Stimulated activated naive CD8-positive, alpha-beta T cell treated with anti-CD3 and anti-CD28 coated beads, Interleukin-15, Interleukin-2, amounts not matched to agents 100 U/mL and 50 U/mL, for 24 hours (primary cell): ENCODE measurements around the gene JPH3.
A peak's percentile ranks its signal among the peaks of the same experiment; 100 is the strongest.

Experiments
- ATAC-seq: fragments of 150-1000 bp; cut with Tn5 transposase; one replicate; pipeline ENCODE4 v1.10.0; 2021
- DNase-seq: peaks from one replicate; pipeline ENCODE4 v3.0.0; 2021

The JPH3 gene

DNA sequence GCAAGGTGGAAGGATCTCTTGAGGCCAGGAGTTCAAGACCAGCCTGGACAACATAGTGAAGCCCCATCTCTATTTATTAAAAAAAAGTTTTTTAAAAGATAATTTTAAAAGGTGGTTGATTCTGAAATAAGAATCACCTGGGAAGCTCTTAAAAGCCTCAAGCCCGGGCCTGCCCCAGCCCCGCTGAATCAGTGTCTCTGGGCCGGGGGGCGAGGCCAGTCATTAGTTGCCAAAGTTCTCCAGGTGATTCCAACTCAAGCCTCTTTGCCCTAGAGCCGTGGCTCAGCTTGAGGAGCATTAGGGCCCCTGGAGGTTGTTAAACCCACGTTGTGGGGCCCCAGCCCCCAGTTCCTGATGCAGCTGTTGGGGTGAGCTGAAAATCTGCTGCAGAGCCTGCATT, 24.6 kb downstream of the JPH3 start:
- DNase-seq = no peak
- no peak for ATAC-seq

DNA sequence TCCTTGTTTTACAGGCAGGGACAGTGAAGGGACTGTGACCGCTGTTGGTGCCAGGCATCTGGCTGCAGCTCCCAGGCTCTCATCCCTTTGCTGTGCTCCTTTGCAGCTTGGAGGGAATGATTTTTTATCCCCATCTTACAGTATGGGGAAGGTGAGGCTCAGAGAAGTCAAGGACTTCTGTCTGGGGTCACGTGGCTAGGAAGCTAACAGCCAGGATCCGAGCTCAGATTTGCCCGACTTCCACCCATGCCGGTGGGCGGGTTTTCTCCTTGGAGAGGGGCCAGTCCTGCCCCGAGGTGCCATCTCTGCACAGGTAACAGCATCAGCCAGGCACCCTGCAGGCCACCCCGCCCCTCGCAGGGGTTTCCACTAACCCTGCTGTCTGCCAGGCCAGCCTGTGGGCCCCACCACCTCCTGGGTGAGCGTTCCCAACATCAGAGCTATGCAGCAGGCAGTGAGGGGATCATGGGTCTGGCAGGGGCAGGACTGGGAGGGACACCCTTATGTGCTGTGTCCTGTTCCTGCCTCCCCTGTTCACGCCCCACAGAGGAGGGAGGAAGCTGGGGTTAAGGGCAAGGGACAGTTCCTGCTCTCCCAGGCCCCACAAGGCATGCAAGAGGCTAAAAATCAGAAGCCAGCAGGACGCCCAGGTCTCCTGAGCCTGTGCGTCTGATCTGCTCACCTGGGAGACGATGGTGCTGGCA, 25.4 kb downstream of the JPH3 start:
- no peak for ATAC-seq
- no peak for DNase-seq

DNA sequence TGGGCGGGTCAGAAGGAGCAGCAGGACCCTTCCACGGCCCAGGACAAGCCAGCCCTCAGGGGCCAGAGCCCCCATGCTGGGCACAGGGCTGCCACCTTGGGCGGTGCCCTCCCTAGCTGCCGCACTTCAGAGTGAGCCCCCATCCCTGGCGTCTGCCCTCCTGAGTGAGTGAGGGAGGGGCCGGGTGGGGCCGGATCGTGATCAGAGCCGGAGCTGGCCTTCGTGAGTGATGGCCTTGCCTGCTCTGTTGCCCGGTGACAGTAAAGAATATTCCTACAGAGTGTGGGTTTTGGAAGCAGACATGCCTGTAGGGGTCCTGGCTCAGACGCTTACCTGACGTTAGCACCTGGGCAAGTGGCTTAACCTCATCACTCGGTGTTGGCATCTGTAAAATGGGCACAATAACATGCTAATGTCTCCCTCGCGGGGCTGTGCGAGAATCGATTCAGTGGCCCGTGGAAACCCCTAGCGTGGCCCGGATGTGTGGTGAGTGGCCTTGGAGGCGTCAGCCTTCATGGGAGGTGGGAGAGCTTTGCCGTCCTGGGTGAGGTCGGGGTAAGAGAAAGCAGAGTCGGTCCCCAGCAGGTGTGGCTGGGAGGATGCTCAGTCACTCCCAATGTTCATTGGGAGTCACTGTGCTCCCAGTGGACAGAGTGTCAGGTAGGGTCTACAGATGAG, 26.1 kb downstream of the JPH3 start:
- ATAC-seq = no peak
- DNase-seq = no peak

DNA sequence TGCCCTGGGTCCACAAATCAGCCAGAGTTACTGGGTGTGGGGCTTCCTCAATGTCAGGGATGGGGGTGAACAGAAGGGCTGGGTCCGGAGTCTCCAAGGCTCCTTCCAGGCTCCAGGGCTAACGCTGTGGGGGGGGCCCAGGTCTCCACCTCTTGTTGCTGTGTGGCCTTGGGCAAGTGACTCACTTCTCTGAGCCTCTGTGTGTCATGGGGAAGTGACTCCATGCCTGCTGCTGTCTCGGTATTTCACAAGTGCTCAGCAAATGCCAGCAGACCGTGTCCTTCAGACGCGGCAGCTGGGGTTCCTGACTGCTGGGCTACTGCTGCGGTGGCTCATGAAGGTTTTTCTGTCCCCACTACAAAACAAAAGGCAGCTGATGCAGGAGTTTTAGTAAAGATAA, 26.6 kb downstream of the JPH3 start:
- DNase-seq (no peak), ATAC-seq (no peak)

DNA sequence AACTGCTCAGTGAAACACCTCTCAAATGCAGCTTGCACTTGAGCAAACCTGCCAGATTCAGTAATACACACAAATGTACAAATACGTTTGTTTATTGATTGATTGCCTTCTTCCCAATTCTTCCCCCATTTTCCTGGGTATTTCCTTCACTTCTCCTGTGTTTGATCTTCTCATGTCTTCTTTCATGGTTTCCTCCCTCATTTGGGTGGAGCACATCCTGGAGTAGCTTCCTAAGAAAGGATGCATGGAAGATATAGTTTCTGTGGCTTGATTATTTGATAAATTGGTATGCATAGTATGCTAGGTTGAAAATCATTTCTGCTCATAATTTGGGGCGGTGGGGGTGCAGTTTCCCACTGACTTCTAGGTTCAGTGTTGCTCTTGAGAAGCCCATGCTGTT, 28.8 kb downstream of the JPH3 start:
- DNase-seq (no peak), ATAC-seq (no peak)

DNA sequence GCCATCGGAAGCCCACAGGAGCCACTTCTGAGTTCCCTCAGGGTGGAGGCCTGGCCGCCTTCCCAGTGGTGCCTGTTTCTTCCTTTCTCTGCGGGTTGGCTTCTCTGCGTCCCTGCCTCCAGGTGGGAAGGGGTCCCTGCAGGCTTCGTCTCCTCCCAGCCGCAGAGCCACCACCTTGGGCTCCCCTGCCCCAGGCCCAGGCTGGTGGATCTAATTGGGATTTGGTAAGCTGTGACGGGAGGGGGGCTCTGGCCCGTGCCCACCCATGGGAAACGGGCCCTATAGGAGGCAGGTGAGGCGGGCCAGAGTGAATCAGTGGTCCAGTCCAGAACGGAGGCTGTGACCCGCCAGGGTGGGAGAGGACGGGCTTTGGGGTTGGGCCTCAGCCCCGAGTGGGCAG, 32.1 kb downstream of the JPH3 start:
- ATAC-seq = no peak
- no peak for DNase-seq

DNA sequence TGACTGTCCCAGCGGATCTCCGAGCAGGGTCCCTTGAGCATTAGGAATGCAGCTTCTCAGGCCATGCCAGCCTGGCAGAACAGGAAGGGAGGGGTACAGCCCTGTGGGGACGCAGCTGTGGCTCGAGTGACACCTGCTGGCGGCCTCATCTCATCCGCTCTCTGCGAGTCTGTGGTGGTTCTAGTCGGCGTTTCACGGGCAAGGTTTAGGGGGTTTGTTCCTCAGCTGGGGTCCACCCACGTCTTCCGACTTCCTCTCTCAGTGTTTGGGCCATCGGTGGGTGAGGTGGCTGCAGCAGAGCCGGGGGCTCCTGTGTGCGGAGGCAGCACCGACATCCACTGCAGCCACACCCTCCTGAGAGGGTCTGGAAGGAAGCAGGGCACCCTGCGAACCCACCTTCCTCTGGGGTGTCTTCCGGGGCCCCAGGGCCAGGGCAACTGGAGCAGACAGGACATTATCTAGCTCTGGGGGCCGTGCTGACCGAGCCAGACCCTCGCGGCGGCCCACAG, 33.3 kb downstream of the JPH3 start:
- ATAC-seq (peak; percentile 82), DNase-seq (peak; percentile 79)

DNA sequence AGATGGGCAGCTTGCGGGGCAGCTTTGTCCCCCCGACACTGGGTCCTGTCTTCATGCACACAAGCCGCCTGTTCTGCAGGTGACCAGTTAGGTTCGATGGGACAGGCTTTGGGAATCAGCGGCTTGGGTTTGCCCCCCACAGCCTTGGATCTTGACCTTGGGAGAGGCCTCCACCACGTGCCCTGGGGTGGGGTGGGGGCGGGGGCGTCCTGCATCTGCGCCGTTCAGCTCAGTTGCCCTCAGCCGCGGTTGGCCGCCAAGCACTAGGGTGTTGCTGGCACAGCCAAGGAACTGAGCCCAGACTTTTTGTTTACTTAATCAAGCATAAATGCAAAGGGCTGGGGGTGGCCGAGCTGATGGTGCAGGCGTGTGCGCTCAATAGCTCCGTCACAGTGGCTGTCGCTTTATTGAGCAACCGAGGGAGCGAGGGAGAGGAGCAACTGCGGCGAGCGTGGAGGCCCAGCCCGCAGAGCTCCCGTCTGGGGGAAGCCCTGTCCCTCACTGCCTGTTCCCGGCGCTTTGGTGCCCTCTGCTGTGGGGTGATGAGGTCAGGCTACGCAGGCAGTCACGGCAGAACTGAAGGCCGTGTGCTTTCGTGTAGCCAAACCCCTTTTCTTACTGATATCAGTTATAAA, 33.9 kb downstream of the JPH3 start:
- peak; percentile 85 for ATAC-seq
- peak; percentile 89 for DNase-seq

DNA sequence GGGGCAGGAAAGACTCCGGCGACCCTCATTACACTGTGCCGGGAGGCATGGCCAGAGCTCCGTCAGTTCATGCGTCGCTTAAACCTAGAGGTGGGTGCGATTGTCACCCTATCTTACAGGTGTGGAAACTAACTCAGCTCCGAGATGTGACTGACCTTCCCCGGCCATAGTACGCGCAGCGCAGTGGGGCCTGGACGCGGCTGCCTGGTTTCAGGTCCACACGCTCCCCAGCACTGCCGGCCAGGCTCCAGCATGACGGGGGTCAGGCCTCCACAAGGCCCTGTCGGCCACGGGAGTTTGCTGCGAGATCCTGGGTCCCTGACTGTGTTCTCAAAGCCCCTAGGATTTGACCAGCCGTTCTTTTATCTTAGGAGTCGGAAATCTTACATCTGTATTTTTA, 34.4 kb downstream of the JPH3 start:
- DNase-seq (no peak), ATAC-seq (no peak)

DNA sequence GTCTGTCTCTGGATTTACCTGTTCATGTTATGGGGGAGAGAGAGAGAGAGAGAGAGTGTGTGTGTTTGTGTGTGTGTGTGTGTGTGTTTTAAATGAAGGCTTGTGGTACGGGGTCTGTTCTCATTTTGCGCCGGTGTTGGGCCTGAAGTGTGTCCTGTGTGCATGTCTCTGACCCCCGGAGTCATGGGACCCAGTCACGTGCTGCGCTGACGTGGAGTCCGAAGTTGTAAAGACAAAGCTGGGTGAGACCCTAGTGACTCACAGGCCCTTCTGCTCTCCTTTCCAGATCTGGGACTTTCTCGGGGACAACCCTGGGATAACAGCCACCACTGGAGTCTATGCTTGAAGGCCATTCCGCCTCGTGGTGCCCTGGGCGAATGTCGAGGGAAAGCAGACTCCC, 35.0 kb downstream of the JPH3 start:
- ATAC-seq (no peak), DNase-seq (no peak)

DNA sequence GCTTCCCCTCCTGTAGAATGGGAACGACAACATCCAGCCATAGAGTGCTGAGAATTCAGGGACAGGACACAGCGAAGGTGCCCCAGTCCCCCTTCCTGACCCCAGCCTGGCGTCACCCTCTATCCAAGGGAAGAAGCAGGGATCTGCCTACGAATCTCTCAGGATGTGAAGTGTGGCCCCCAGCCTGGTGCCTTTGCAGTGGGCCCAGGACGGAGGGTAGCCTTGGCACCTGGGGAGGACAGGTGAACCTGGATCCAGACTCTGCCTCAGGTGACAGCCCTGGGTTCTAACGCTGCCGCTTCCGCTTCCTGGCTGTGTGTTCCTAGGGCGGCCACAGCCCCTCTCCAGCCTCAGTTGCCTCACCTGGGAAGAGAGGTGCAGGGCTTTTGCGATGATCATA, 36.4 kb downstream of the JPH3 start:
- ATAC-seq (no peak), DNase-seq (no peak)

DNA sequence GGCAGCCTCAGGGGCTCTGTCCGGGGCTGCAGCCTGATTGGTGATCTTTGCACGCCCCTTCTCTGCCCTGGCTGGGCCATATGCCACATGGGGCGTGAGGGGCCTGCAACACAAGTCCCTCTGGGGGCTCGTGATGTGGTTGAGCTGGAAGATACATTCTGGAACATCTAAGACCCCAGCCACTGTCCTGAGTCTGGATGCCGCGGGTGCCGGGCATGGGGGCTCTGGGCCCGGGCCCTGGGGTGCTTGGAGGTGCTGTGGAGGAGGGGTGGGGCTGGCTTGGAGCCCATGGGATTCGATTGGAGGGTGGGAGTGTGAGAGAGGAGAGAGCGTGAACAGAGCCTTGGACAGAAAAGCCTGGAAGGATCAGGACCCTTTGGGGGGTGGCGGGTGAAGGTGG, 39.4 kb downstream of the JPH3 start:
- DNase-seq (no peak), ATAC-seq (no peak)

DNA sequence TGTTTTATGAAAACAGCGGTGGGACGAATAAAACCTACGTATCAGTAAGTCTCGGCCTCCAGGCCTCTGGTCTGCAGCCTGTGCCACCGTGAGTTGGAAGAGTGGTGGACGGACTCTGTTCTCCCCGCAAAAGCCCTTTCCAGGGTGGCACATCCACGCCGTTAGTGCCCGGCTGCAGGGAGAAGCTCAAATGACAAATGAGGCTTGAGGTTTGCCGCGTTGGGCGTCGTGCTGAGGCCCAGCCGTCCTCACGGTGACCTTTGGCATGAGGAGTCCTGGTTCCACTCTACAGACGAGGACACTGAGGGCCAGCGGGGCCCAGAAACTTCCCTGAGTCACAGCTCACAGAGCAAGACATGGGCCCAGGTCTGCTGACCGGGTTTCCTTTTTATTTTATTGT, 40.2 kb downstream of the JPH3 start:
- ATAC-seq (no peak), DNase-seq (no peak)

DNA sequence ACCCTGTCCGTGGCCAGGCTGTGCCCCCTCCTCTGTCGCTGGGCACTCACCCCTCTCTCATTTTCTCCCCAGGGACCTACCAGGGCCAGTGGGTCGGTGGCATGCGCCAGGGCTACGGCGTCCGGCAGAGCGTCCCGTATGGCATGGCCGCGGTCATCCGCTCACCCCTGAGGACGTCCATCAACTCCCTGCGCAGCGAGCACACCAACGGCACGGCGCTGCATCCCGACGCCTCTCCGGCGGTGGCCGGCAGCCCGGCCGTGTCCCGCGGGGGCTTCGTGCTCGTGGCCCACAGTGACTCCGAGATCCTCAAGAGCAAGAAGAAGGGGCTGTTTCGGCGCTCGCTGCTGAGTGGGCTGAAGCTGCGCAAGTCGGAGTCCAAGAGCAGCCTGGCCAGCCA, 41.9 kb downstream of the JPH3 start:
- DNase-seq (no peak), ATAC-seq (no peak)

DNA sequence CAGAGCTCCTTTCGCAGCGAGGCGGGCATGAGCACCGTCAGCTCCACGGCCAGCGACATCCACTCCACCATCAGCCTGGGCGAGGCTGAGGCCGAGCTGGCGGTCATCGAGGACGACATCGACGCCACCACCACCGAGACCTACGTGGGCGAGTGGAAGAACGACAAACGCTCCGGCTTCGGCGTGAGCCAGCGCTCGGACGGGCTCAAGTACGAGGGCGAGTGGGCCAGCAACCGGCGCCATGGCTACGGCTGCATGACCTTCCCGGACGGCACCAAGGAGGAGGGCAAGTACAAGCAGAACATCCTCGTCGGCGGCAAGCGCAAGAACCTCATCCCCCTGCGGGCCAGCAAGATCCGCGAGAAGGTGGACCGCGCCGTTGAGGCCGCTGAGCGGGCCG, 42.3 kb downstream of the JPH3 start:
- ATAC-seq = no peak

DNA sequence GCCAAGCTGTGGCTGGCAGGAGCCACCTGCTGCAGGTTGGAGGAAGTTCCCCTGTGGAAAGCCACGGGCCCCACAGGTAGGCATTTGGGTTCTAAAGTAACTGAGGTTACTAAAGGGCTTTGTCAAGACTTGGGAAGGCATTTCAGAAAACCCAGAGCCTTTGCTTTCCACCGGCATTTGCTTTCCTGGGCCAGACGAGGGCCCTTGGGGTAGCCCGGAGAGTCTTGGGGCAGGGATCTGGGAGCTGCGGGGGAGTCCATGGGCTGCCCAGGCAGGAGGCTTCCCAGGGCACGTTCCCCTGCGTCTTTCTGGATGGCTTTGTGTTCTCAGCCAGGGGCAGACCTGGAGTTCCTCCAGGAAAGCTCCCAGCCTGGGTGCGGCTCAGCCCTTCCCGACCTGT, 43.5 kb downstream of the JPH3 start:
- DNase-seq (no peak), ATAC-seq (no peak)

More for the DNA sequence above, 42.3 kb downstream of the JPH3 start:
- no peak for DNase-seq

DNA sequence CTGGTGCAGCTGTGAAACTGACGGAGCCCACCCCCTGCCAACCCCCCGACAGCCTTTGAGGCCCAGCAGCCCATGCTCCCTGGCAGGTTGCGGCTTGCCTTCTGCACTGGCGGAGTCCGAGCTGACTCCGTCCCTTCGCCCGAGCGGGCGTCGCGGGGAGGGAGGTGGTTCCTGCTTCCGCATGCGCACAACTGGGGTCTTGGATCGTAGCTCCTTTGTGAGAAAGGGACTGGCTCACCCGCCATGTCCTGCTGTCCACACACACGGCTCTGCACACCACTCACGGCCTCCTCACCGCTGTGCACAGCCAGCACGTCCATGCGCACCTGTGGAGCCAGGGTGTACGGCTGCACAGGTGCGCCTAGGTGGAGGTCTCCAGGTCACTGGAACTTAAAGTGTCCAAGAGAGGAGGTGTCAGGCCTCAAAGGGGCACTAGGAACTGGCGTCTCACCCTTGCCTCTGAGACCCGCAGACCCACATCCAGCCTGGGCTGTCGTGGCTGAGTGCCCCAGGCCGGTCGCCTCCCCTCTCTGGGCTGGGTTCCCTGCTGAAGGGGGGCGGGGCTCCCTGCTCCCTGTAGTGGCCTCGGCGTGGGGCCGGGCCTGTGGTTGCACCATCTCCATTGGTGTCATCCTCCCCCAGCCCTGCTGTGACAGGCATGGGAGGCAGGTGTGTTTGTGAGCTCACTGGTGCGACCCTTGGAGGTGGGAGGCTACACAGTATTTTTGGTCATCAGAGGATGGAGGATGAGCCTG, 45.3 kb downstream of the JPH3 start:
- DNase-seq = no peak
- no peak for ATAC-seq

DNA sequence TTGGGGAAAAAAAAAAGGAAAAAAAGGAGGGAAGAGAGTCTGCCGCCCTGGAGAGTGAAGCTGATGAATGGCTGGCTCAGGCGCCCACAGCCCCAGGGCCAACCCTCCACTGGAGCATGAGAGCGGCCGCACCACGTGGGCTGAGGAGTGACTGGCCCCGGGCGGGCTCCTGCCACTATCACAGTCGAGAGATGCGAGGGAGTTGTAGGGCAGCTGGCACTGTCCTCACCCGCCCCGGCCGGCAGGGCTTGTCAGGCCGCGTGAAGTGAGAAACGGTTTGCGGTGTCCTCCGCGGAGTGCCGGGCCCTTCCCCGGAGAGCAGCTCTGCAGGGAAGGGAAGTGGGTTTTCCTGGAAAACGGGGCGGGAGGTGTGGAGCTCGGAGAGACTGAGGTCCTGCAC, 45.9 kb downstream of the JPH3 start:
- no peak for ATAC-seq
- no peak for DNase-seq

DNA sequence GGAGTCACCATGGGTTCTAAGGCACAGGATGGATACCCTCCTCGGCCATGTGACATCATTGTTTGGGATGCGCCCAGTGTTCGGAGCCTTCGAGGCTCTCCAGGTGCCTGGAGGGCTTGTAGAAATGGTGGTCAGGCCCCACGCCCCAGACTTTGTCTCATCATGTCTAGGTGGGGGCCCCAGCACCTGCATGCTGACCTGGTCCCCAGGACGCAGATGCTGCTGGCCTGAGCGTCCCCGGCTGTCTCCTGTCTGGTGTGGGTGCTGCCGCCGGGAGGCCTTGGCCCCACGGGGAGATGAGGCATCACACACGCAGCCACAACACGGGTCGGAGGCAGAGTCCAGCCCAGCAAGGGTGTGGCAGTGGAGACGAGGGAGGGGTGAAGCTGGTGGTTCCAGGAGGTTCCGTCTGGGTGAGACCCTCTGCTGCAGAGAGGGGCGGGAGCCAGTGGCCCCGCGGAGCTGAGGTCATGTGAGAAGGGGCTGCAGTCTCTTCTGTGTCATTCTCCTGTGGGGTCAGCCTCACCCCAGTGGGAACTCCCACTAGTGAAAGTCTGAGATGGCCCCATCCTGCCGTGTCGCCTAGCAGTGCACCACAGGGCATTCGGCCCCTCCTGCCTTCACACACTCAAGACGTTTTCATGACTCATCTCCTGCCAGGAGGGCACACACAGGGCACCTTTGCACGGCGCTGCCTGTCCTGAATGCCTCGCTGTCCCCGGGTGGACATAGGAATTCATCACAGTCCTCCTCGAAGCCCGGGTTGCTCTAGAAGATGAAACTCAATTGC, 46.6 kb downstream of the JPH3 start:
- ATAC-seq = no peak

DNA sequence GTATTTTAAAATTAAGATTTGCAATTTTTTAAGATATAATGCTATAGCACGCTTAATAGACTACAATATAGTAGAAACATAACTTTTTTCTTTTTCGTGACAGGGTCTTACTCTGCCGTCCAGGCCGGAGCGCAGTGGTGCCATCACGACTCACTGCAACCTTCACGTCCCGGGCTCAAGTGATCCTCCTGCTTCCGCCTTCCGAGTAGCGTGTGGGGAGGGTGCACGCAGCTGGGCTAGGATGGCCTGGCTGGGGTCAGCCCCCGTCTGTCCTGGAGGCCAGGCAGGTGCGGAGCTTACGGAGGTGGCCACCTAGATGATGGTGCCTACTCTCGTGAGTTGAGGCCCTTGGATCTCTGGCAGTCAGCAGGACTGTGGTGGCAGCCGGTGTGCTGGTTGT, 50.1 kb downstream of the JPH3 start:
- ATAC-seq (no peak), DNase-seq (no peak)

More for the DNA sequence above, 46.6 kb downstream of the JPH3 start:
- no peak for DNase-seq

DNA sequence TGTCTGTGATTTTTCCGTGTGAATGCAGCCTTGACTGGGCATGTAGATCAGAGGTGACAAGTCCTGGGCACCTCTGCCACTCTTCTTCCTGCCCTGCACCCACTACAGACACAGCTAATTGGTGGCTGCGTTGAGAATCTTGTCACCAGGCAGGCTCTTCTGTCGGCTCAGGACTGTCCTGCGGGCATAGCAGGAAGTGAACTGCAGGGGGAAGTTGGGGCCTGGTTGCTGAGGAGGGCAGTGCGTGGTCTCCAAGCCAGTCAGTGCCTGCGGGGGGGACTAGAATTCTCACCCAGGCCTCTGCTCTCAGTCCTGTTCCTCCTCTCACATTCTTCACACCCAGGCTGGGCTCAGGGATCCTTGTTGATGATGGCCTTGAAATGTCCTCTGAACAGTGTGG, 50.5 kb downstream of the JPH3 start:
- ATAC-seq (no peak), DNase-seq (no peak)

DNA sequence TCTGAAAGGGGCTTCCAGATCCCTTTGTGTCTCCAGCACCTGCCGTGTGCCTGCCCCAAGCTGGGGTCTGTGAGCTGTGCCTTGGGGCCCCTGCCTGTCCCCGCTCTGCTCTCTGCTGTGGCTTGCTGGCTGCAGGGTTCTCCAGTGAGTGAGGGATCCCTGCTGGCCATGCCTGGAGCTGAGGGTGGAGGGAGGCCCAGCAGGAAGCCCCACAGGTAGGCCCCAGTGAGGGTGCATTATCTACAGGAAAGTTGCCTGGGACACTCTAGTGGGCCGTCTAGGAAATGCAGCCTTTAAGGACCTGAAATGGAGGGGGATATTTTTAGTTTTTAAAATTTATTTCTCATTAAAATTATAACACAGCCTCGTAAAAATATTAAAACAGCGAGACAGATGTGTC, 50.9 kb downstream of the JPH3 start:
- no peak for DNase-seq
- no peak for ATAC-seq
